Hepatocyte (in vitro differentiated cells): ENCODE measurements around the gene RD3L.

Source experiments
- CTCF ChIP-seq: fragments of 200-600 bp; sonication (generic); IDR thresholded peaks from 2 replicates; pipeline ENCODE4 v1.5.1; 2016; ENCODE audit warnings: antibody characterized with exemption, mild to moderate bottlenecking; ENCODE audit not compliant: poor library complexity
- EZH2 ChIP-seq: fragments of 200-600 bp; sonication (generic); IDR thresholded peaks from 2 replicates; pipeline ENCODE4 v1.6.1; 2016; ENCODE audit warnings: antibody characterized with exemption, mild to moderate bottlenecking, borderline replicate concordance

DNA sequence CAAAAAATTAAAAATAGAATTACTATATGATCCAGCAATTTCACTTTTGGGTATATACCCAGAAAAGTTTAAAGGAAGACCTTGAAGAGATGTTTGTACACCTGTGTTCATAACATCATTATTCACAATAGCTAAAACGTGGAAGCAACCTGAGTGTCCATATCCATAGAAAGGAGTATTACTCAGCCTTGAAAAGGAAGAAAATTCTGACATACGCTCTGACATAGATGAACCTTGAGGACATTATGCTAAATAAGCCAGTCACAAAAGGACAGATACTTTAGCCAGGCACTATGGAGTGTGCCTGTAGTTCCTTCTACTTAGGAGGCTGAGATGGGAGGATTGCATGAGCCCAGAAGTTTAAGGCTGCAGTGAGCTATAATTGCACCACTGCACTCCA is 6.1 kb upstream of the RD3L start:
- no peak for TF ChIP-seq CTCF
- TF ChIP-seq EZH2, result no peak
